ENCODE results near the gene CEP162.
A peak's percentile ranks its signal among the peaks of the same experiment; 100 is the strongest.
"Not testable (repeated sequence)": the region's sequence is repeated elsewhere in the genome, so short reads cannot be mapped to it uniquely, and the experiment has no call there.

CEP162 gene

DNA sequence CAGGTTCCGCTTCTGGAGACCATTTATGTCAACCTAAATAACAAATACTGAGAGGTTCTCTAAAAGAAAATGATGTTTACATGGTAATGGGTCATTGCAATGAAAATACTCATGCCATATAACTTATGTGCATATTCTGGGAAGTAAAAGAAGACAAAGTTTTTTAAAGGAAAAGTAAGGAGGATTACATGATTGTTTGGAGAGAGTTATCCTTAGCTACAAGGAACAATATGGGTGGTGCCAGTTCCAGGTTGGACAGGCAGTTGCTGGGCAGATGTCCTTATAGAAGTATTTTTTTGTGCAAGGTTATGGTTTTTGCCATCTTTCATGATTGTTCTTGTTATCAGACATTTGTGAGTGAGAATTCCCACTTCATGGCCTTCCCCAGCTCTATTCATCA, 141.4 kb downstream of the CEP162 start:
- H3K27me3 Mint-ChIP-seq (ENCODE audit: low read depth): no peaks in the 10 kb centered on the region
- TF ChIP-seq, protein P1, sequence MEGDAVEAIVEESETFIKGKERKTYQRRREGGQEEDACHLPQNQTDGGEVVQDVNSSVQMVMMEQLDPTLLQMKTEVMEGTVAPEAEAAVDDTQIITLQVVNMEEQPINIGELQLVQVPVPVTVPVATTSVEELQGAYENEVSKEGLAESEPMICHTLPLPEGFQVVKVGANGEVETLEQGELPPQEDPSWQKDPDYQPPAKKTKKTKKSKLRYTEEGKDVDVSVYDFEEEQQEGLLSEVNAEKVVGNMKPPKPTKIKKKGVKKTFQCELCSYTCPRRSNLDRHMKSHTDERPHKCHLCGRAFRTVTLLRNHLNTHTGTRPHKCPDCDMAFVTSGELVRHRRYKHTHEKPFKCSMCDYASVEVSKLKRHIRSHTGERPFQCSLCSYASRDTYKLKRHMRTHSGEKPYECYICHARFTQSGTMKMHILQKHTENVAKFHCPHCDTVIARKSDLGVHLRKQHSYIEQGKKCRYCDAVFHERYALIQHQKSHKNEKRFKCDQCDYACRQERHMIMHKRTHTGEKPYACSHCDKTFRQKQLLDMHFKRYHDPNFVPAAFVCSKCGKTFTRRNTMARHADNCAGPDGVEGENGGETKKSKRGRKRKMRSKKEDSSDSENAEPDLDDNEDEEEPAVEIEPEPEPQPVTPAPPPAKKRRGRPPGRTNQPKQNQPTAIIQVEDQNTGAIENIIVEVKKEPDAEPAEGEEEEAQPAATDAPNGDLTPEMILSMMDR (IDR thresholded peaks at IDR 0.05; ENCODE audit: unreplicated experiment in 3 of 3): no peak
- no peak overlapping the region for H3K4me3 Mint-ChIP-seq
- H3K36me3 Mint-ChIP-seq (ENCODE audit: low read depth): no peaks in the 10 kb centered on the region
- H3K4me1 Mint-ChIP-seq: peaks cover 9% of the 10 kb centered on the region
- H3K27ac Mint-ChIP-seq: no peak overlapping the region
- H3K9me3 Mint-ChIP-seq: no peaks in the 10 kb centered on the region

- H3K36me3 Mint-ChIP-seq (ENCODE audit: low read depth); H3K27ac Mint-ChIP-seq; H3K27me3 Mint-ChIP-seq (ENCODE audit: low read depth); H3K4me3 Mint-ChIP-seq; H3K4me1 Mint-ChIP-seq; H3K9me3 Mint-ChIP-seq: not testable (repeated sequence)
These were observed 142.7 kb downstream of the CEP162 start for GRCh38 chr6:84084705-84085104.

GRCh38 chr6:84082689-84083265, 144.7 kb downstream of the CEP162 start:
- TF ChIP-seq, protein P1 (IDR thresholded peaks at IDR 0.05; ENCODE audit: unreplicated experiment in 3 of 3): no peak
- no peaks in the 10 kb centered on the region for H3K36me3 Mint-ChIP-seq (ENCODE audit: low read depth)
- no peak overlapping the region for H3K27ac Mint-ChIP-seq
- H3K9me3 Mint-ChIP-seq: no peaks in the 10 kb centered on the region
- H3K4me1 Mint-ChIP-seq: peaks cover 9% of the 10 kb centered on the region
- no peaks in the 10 kb centered on the region for H3K27me3 Mint-ChIP-seq (ENCODE audit: low read depth)
- H3K4me3 Mint-ChIP-seq: peak overlapping the region in 1 of 3 experiments; percentile 19

DNA sequence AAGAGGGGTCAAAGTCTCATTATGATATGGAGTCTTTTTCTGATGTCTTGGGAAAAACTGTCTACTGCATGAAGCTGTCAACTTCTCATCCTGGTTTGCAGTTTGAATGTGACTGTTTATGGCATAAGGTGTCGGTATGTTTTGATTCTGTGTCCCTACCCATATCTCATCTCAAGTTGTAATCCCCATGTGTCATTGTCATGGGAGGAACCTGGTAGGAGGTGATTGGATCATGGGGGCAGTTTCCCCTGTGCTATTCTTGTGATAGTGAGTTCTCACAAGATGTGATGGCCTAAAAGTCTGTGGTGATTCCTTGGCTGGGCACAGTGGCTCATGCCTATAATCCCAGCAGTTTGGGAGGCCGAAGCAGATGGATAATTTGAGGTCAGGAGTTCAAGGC, 146.2 kb downstream of the CEP162 start:
- TF ChIP-seq, protein P1 (IDR thresholded peaks at IDR 0.05; ENCODE audit: unreplicated experiment in 3 of 3): no peak
- H3K4me1 Mint-ChIP-seq: peaks cover 9% of the 10 kb centered on the region
- no peaks in the 10 kb centered on the region for H3K36me3 Mint-ChIP-seq (ENCODE audit: low read depth)
- no peaks in the 10 kb centered on the region for H3K27me3 Mint-ChIP-seq (ENCODE audit: low read depth)
- no peak overlapping the region for H3K27ac Mint-ChIP-seq
- H3K9me3 Mint-ChIP-seq: no peaks in the 10 kb centered on the region
- no peak overlapping the region for H3K4me3 Mint-ChIP-seq

GRCh38 chr6:84078335-84078734, 149.1 kb downstream of the CEP162 start:
- Mint-ChIP-seq H3K36me3 (ENCODE audit: low read depth) (no peaks in the 10 kb centered on the region), H3K9me3 (no peaks in the 10 kb centered on the region), H3K27me3 (ENCODE audit: low read depth) (no peaks in the 10 kb centered on the region), H3K27ac (no peak overlapping the region), H3K4me3 (no peak overlapping the region), H3K4me1 (peaks cover 32% of the 10 kb centered on the region)
- TF ChIP-seq, protein P1 (IDR thresholded peaks at IDR 0.05; ENCODE audit: unreplicated experiment in 3 of 3): no peak

GRCh38 chr6:84077645-84078044, 149.8 kb downstream of the CEP162 start:
- Mint-ChIP-seq H3K4me1 (peaks cover 34% of the 10 kb centered on the region), H3K4me3 (no peak overlapping the region), H3K36me3 (ENCODE audit: low read depth) (no peaks in the 10 kb centered on the region), H3K27me3 (ENCODE audit: low read depth) (no peaks in the 10 kb centered on the region), H3K27ac (no peak overlapping the region), H3K9me3 (peaks cover 4% of the 10 kb centered on the region)
- TF ChIP-seq, protein P1 (IDR thresholded peaks at IDR 0.05; ENCODE audit: unreplicated experiment in 3 of 3): no peak

Data from nephron (organoid).